GM03348 (cell line): ENCODE data around the gene AARS2.
"Not testable (repeated sequence)": the region's sequence is repeated elsewhere in the genome, so short reads cannot be mapped to it uniquely, and the experiment has no call there.

Experiments
- DNase-seq: peaks from one replicate; pipeline ENCODE4 v3.0.0; 2012; ENCODE audit warnings: low spot score

AARS2 gene

DNA sequence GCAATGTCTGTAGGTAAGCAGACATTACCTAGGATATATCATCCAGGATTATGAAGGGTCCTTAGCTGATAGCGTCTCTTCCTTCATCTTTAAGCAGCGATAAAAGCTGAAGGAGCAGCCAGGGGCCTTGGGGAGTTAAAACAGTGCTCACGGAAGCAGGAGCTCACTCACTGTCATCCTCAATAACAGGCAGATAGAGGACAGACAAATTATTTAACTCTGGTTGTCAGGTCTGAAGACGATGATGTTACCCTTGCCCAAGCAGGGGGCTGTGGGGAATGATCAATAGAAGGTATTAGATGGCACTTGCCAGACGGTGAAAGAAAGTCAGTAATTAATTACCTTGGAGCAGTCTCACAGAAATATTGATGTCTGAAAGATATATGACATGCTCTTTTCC lies 16.7 kb upstream of the AARS2 start:
- DNase-seq = no peak

DNA sequence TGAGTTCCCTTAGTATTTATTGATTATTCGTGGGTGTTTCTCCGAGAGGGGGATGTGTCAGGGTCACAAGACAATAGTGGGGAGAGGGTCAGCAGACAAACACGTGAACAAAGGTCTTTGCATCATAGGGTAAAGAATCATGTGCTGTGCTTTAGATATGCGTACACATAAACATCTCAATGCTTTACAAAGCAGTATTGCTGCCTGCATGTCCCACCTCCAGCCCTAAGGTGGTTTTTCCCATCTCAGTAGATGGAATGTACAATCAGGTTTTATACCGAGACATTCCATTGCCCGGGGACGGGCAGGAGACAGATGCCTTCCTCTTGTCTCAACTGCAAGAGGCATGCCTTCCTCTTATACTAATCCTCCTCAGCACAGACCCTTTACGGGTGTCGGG lies 15.1 kb upstream of the AARS2 start:
- DNase-seq = not testable (repeated sequence)

DNA sequence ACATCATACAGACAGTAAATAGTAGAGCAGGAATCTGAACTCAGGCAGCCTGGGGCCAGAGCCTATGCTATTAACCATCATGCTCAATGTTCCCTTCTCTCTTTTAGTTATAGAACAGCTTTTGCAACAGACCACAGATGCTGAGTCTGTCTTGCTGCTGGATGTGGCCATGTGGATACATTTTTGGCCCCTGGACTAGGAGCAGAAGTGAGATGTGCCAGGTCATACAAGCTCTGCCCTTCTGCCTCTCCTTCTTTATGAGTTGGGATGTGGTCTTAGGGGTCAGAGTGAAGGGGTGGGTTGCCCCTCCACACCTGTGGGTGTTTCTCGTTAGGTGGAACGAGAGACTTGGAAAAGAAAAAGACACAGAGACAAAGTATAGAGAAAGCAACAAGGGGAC lies 14.6 kb upstream of the AARS2 start:
- no peak for DNase-seq

DNA sequence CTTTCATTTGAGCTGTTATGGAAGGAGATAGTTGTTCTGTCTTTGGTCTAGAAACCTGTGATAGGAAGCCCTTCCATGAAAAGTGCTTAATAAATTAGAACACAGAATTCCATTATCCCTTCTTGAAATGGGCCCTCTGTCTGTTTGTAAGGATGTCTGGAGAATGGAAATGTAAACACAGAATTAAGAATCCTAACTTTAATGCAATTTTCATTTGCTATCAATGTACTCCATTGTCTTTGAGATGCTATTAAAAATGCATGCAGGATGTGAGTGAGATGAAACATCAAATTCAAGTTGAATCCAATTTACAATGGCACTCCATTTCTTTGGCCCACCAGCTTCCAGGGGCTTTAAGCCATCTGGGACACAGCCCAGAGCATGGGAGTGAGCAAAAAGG lies 13.9 kb upstream of the AARS2 start:
- DNase-seq = no peak

DNA sequence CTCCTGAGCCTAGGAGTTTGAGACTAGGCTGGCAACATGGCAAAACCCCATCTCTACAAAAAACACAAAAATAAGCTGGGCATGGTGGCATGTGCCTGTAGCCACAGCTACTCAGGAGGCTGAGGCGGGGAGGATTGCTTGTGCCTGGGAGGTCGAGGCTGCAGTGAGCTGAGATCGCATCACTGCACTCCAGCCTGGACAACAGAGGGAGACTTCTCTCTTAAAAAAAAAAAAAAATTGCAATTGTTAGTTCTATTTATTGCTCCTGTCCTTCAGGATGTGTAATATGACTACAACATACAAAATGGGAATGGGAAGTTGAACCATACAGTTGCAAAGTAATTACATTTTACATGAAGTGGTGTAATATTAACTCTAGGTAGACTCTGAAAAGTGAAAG lies 8.1 kb upstream of the AARS2 start:
- no peak for DNase-seq

DNA sequence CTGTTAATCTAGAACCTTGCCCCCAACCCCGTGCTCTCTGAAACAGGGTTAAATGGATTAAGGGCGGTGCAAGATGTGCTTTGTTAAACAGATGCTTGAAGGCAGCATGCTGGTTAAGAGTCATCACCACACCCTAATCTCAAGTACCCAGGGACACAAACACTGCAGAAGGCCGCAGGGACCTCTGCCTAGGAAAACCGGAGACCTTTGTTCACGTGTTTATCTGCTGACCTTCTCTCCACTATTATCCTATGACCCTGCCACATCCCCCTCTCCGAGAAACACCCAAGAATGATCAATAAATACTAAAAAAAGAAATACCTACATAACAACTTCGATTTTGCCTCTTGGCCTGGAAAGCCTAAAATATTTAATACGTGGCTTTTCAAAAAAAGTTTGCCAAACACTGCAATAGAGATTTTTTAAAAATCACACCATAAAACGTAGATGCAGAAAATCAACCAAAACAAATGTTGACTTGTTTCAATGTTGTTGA lies 4.0 kb upstream of the AARS2 start:
- DNase-seq = not testable (repeated sequence)

DNA sequence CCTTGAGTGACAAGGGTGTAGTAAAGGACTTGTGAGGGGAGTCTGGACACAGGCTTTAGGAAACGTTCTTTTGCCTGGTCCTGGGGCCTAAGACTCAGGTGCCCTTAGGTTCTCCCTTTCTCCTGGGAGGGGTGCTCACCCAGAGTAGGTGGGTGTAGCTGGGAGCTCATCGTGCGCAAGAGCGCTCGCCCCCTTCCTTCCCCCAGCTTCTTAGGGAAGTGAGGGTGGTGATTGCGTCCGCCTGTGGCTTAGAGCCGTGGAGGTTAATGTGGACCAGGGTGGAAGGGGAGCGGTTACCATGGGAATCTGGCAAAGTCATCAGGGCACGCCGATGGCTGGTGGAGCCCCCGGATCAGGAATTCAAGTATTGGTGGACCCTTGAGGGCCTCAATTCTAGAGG lies 3.3 kb upstream of the AARS2 start:
- DNase-seq = no peak

DNA sequence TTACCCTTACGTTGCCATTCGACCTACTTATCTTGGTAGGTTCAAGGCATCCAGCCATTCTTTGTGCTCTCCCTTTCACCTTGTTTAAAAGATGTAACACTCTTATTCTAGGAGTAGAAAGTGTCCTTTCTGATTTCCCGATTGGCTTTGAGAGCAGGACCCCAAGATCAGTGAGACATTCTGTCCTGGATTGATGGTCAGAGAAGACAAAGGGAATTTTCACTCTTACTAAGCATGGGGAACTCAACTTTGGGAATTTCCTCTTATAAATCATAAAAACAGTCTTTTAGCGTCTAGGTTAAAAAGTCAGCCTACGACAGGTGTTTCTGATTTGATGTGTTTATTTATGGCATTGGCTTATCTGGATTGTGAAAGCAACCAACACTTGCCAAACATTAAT lies 2.8 kb upstream of the AARS2 start:
- DNase-seq = no peak

DNA sequence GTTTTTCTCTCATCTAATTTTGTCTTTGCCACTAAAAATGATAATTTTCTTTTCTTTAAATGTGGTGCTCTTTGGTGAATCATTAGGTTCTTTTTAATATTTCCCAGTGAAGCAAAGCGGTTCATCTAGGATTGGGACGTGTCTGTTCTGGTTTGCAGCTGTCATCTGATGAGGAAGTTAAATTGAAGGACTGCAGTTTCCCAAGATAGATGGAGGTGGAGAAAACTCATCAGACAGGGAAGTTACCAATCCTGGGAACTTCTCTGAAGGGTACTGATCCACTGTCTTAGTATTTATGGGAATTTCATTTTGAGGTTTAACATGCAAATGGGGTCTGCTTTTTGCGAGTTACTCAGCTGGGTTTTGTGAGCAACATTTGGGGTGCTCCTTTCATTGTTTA lies 2.4 kb upstream of the AARS2 start:
- no peak for DNase-seq

DNA sequence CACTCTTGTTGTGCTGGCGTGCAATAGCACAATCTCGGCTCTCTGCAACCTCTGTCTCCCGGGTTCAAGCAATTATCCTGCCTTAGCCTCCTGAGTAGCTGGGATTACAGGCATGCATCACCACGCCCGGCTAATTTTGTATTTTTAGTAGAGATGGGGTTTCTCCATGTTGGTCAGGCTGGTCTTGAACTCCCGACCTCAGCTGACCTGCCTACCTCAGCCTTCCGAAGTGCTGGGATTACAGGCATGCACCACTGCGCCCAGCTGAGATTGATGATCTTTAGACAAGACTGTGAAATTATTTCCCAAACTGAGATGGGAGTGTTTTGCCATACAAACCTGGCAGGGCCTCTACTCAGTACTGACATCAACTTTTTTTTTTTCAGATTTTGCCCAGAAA lies 1.5 kb upstream of the AARS2 start:
- not testable (repeated sequence) for DNase-seq

DNA sequence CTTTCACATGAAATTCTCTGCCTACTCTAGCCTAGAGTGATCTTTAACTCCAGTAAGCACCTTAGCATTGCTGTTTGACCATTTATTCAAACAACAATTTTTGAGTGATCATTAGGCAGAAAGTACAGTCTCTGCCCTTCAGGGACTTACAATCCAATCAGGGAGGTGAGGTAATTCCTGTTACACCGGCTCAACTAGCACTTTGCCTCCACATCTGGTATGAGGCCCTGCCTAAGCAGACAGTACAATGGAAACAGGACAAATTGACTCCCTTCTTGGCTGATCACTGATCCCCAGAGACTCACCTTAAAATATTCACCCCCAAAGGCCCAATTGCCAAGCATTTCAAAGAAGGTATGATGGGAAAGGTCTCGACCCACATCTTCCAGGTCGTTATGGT lies 1.4 kb downstream of the AARS2 start:
- DNase-seq = no peak

DNA sequence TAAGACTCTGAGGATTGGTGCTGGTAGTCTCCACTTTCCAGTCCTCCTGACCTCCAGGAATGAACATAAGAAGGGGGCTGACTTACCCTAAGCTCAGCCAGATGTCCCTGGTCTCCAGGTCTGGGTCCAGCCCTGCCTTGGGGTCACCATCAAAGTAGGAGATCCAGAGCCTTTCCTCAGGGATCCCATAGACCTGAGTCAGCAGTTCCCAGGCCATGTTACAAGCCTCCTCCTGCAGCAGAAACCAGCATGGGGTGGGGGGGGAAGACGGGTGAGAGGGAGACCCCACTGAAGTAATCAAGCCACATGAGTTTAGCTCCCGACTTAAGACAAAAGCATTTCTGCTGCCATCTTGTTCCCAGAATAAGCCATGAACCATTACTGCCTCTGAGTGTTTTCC lies 1.8 kb downstream of the AARS2 start:
- DNase-seq = no peak

DNA sequence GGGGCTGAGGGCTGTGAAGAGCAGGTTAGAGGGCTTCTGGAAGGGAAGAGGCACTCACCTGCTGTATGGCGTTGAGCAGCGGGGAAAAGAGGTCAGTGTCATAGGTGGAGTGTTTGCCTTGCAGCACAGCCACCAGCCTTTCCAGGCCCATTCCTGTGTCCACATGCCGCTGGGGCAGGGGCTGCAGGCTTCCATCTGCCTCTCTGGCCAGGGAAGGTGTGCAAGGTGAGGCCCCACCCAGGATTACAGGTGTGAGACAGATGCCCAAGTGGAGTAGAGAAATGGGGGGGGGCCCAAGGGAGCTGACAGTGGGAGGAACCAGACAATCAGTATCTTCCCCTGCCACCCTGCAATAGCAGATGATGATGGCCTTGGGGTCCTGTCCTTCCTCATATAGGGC lies 2.9 kb downstream of the AARS2 start:
- DNase-seq = no peak

DNA sequence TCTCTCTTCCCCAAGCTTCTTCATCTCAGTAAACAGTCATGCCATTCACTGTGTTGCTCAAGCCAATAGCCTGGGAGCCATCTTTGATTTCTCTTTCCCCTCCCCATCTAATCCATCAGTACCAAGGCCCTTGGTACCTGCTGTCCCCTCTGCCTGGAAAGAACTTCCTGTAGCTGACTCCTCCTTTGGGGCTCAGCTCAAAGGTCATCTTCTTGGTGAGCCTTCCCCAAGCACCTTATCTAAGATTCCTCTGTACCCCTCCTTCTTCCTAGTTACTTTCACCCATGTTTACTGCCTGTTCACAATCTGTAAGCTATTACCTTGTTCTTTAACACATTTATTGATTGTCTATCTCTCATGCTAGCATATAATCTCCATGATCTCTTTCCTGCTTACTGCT lies 3.5 kb downstream of the AARS2 start:
- DNase-seq = no peak

DNA sequence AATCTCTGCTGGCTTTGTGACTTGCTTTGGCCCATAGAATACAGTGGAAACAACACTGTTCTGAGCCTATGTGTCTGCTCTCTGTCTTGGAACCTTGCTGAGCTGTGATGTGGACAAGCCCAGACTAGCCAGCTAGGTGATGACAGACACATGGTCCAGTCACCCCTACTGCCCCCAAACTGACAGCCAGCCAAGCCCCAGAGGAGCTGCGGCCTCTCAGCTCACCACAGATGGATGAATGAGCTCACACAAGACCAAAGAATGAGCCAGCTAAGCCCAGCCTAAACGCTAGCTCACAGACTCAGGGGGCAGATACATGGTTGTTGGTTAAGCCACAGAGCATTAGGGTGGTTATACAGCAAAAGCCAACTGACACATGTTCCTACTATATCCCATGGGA lies 4.1 kb downstream of the AARS2 start:
- DNase-seq = peak; percentile 75

DNA sequence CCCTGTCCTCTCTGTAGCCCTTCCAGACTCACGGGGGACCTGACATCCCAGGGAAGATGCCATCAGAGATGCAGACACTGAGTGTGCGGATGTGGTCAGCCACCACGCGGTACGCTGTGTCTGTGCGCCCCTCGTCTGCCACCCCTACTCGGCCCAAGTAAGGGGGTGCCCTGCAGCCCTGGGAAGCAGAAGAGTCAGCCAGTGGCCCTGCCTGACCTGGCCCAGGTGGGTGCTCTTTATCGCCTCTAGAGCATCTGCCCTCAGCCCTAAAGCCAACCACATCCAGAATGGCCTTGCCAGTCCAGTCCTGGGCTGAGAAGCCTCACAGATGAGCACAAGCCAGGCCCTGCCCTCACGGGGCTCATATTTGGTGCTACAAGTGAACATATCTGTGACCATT lies 5.9 kb downstream of the AARS2 start:
- DNase-seq = no peak

DNA sequence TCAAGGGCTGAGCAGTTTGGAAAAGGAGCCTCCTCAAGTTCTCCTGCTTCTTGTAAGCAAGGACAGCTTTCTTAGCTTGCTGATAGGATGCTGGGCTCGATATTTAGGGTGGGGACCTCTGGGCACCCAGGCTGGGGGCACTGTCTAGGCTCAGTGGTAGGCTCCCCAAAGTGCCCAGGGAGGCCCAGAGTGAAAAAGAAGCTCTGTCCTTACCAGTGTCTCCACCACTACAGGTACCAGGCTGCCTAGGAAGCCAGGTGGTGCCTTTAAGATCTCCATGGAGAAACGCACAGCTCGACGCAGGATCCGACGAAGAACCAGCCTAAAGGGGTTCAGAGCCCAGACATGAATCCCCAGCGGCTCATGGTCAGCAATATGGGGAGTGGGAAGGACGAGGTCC lies 6.4 kb downstream of the AARS2 start:
- no peak for DNase-seq

DNA sequence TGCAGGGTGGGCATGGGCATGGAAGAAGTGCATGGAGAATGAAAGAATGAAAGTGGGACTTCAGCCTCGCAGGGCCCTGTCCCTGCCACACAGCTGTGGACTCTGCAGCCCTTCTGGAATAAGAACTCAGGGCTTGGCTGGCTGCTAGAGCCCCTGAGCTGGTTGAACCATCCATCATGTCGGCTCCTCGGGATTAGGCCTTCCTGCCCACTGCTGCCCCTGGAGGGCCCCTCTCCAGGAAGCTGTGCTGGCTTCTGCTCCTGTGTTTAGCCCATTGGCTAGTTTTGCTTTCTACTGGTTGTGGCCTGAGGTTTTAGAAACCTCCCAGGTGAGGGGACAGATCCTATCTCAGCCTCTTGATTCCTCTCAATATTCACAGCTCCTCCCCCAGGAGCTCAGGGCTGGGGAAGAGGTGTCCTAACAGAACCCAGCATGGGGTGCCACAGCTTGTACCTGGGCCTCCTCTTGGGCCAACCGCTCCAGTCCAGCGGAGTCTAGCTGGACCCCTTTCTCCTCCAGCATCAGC lies 7.9 kb downstream of the AARS2 start:
- no peak for DNase-seq

DNA sequence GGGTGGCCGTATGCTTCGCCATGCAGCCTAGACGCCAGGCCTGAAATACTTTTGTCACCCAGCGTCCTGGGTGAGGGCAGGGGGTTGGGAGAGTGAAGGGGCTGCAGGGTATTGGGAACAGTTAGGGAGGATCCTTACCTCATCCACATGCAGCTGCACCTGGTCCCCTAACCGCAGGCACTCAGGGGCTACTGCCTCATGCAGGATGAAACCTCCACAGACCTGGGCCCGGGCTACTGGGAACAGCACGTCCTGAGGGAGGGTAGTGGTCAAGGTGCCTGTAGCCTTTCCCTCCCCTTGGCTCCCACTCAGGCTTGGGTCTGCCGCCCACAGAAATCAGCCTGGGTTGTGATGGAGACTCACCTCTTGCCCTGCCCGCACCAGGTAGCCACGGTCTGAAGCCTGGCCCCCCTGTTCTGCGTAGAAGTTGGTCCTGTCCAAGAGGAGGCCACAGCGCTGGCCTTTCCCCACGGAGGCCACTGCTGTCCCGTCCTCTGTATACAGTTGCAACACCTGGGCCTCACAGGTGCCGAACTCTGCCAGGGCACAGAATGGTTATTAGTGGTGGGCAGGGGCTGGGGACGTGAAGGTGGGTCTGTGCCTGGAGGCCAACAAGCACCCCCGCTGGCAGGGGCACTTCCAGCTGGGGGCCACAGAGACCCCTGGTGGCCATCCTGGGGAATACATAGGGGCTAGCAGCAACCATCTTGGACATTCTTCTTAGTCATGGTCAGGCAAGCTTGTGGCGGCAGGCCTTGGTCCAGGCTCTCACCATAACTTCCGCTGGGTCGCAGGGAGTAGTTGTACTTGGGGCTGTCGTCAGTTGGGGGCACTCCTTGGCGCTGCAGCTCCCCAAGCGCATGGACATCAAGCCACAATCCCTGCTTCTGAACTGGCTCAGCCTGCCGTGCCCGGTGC lies 8.6 kb downstream of the AARS2 start:
- peak; percentile 75 for DNase-seq

DNA sequence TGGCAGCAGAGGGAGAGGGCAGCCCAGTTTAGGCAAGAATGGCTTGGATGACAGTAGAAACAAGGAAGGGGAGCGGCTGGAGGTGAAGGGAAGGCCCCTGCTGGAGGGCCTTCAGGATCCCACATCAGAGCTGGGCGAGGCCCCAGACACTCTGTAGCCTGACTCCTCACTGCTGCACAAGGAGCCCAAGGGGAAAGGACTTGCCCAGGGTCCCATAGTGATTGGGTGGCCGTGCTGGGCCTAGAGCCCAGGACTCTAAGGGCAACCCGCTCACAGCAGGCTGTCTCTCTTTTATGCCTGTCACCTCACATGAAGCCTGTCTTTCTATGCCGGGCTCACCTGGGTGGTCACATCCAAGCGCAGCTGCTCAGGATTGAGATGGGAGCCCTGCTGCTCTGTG lies 9.3 kb downstream of the AARS2 start:
- no peak for DNase-seq

DNA sequence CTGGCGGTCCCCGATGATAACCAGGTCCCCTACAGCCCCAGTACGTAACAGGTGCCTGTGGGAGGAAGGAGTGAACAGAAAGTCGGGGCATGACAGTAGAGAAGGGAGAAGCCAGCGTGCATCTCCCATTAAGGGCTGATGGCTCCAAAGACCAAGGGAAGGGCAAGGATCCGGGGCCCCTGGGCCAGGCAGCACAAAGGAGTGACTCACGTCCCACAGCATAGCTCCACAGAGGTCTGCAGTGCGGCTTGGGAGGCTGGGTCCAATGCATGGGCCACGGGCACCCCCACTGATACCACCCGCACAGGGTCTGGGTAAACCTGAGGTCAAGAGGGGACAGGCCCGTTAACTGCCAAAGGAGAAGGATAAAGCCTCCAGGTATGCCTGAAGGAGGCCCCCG lies 10.3 kb downstream of the AARS2 start:
- DNase-seq = no peak

DNA sequence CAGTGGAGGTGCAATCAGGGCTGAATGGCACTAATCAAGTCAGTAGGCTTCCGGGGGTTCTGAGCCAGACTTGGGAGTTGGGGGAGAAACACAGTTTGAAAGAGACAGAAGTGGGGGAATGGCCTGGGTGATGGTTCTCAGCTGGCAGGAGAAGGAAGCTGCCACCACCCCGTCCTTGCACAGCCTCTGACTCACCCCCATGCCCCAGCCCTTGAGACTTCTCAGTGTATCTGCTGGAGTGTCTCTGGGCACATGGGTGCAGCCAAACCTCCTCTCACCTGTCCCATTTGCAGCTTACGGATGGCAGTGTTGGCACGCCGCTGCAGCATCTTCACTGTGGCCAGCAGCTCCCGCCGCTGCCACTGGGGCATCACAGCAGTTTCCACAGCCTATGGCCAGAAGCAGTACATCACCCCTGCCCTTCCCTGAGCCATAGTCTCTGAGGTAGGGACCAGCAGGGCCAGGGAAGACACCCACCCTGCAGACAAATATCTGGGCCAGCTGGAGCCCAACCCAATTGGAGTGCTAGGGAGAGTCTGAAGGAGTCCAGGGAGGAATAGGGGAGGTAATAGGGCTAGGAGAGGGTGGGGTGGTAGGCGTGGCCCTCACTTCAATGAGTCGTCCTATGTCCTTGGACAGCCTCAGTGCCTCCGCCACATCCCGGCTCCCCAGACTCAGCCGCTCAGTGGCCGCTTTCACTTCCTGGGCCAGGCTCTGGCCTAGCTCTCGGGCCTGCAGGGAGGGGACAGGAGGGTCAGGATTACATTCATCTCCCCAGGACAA lies 11.2 kb downstream of the AARS2 start:
- DNase-seq = no peak

DNA sequence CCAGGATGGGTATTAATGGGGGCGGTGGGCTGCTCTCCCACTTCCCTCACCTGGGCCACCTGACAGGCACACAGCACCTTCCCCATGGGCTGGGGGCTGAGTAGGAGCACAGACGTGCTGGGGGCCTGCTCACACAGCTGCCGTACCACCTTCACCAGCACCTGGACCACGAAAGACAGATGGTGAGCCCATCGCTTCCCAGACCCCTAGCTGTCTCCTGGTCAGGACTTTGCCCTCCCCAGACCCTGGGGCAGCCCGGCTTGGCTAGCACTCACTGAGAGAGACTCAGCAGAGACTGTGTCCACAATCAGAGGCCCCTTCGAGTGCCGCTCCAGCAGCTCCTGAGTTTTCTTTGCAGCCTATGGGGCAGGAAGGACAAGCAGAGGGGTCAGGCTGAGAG lies 12.0 kb downstream of the AARS2 start:
- no peak for DNase-seq
